Measurements from ENCODE around the gene CIBAR2.

Gene CIBAR2

DNA sequence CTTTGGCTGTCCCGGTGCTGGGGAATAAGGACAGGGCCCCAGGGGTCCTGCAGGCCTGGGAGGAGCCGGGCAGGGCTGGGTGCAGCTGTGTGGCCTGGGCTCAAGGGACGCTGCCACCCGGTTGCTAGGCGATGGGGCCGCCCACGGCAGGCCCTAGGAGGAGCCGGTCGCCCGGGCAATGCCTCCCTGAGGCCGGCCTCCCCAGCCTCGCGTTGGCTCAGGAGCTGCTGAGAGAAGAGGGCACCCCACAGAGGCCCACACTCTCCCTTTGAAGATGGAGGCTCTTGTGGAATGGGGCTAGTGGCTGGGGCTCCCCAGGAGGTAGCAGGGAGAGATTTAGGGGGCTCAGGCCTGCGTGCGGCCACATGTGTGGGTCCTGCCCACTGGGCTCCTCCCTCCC, at the start of gene CIBAR2:
TSS of gene CIBAR2 (minus strand) at position 109 of the 400 bp plus-strand sequence. CDS start 120 bp downstream, outside the sequence.
- no peak for DNase-seq

DNA sequence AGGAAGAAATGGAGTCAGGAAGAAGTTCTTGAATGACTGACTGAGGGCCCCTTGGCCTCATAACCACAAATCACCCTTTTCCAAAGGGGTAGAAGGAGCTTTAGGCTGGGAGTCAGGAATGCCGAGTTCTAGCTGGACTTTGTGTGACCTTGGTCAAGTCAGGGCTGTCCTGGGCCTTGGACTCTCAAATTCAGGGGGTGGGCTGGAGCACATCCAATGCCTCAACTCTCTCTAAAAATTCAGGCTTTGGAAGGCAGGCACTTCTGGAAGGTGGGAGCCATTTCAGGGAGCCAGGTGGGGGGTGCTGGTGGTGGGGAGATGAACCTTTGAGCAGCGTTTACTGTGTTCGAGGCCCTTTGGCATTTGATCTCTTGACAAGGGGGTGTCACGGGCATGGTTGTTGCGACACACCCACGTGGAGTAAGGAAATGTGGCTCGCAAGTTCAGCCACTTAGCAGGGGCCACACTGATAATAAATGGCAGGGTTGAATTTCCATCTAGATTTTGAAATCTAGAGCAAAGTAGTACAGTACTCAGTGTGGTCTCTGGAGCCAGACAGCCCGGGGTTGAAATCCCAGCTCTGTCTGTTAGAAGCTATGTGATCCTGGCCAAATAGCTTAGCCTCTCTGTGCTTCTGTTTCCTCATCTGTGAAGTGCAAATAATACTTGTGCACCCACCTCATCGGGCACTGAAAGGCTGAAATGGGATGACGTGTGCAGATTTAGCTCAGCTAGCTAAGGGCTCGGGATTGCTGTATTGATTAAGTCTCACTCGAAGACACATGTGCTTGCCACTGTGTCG, 47.1 kb upstream of the CIBAR2 start:
- no peak for DNase-seq

DNA sequence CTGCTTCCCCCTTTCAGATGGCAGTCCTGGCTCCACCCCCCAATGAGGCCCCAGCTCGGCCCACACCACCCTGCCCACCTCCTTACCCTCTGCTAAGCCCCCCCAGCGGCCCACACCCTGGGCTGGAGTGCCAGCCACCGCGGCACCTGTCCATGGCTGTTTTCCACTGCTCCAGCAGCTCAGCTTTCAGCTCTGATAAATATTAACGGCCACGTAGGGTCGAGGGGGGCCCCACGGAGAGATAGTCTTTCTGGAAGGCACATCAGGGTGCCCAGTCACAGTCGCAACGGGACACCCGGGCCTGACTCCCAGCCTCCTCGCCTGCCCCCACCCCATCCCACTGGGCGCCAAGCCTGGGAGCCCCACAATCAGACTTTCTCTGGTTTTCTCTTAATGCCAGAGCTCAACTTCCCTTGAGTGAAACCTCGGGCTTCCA, 46.5 kb upstream of the CIBAR2 start:
- no peak for DNase-seq

DNA sequence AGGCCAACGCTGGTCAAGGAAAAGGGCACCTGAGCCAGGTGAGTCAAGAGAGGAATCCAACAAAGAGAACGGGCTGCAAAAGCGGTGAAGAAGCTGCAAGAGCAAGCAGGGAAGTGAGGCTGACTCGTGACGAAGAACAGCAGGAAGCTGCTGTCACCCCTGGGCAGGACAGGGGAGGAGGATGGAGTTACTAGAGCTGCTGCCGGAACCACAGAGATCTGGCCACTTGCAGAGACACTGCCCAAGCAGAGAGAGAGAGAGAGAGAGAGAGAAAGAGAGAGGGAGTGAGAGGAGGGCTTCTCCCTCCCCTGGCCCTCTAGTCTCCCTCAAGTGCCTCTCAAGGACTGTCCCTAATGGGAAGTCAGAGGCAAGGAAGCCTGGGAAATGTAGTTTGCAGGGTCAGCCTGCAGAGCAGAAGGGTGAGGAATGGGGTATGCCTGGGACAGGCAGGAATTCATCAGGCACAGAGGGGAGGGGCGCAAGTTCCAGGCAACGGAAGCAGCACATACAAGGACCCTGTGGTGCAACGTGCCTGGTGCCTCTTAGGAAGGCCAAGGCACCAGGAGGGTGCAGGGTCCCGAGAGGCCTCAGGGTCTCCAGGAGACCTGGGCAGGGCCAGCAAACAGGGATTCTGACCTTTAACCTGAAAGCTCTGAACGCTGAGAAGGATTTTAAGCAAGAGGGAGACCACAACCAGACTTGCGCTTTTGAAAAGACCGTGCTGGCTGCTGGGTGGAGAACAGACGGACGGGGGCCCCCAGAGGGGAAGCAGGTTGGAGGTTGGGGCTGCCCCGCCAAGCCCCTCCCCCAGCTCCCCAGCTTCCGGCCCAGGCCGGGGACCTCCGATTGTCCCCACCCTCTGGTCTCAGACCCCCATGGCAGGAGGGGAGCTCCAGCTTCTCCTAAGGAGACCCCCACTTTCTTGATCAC, 45.8 kb upstream of the CIBAR2 start:
- no peak for DNase-seq

DNA sequence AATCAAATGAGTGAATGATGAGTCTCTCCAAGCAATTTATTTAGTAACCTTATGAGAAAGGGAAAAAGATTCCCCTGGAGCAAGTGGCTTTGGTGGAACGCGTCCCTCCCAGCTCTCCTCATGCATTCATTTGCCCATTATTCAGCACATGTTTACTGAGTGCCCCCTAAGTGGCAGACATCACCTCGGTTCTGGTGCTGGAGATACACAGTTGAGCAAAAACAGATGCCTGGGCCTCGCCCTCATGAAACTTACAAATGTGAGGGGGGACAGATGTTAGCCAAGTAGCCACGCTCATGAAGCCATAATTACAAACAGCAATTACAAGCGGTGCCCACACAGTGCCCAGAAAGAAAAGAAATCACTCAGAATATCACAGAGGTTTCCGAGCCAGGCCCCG, 45.1 kb upstream of the CIBAR2 start:
- no peak for DNase-seq

DNA sequence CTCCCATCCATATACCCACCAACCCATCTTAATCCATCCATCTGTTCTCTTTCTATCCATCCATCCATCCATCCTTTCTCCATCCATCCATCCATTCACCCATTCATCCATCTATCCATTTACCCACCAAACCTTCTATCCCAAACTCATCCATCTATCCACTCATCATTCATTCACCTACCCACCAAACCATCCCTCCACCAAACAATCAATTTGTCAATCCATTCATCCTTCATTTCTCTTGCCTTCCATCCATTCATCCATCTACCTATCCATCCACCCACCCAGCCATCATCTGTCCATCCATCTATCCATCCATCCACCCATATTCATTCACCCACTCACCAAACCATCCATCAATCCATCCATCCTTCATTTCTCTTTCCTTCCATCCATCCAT, 44.6 kb upstream of the CIBAR2 start:
- DNase-seq, result no peak

DNA sequence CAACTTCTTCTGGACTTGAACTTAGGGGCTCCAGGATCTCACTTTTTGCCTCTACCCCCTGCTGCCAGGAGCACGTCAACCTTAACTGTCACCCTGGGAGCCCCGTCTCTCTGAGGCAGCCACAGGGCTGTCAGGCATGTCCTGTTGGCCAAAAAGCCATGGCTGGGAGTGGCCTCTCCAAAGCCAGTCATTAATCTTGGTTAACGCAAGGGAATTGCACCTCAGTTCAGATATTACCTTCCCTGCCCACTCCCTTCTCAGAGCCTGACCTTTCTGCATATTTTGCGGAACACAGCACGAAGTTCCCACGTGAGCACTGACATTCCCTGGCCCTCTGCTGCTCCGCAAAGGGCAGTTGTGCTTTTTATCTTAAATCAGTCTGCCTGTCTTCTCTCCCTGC, 44.2 kb upstream of the CIBAR2 start:
- DNase-seq, result no peak

DNA sequence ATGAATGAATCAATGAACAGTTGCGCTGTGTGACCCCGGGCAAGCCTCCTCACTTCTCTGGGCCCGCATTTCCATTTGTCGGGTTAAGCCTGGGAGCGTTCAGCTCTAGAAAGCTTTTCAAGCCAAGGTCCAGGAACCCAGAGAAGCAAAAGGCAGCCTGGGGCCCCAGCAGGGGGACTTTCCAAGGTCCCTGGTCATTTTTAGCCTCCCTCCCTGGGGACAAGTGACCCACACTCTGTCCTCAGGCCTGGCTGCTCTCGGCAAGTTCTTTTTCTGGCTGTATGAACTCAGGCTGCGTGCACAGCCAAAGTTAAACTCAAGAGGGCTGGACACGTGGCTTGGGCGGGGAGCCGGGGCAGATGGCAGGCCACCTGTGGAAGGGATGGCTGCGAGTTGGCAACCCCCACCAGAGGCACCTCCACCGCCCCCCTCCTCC, 41.4 kb upstream of the CIBAR2 start:
- DNase-seq, result no peak

DNA sequence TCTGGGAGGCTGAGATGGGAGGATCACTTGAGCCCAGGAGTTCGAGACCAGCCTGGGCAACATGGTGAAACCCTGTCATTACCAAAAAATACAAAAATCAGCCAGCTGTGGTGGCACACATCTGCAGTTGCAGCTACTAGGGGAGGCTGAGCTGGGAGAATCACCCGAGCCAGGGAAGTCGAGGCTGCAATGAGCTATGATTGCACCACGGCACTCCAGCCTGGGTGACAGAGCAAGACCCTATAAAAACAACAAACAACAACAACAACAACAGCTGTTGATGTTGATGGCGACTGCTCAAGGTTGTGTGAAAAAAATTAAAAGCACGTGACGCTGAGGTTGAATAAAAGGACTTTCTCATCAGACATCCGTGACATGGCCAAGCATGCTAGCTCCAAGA, 40.8 kb upstream of the CIBAR2 start:
- no peak for DNase-seq

DNA sequence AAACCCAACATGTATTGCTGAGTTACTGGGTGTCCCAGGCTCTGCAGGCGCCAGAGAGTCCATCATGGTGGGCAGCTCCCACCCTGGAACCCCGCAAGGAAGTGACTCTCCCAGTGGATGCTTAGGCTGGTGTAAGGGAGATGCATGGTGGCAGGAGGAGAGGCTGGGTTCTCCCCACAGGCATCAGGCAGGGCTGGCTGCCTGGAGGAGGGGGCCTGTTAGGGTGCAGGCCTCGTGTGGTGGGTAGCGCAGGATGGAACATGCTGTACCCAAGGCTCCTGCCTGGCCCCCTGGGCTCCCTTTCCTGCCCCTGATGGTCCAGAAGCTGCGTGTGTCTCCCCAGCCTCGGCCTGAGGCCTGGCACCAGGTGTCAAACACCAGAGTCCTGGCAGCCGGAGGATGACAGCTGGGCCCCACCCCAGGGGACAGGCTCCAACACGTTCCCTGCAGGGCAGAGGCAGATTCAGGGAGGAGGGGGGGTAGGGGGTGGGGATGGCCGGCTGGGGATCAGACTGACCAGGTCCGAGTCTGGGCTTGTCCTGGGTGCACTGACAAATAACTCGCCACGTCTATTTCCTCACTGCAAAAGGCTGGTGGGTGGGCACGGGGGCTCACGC, 40.2 kb upstream of the CIBAR2 start:
- DNase-seq, result no peak

DNA sequence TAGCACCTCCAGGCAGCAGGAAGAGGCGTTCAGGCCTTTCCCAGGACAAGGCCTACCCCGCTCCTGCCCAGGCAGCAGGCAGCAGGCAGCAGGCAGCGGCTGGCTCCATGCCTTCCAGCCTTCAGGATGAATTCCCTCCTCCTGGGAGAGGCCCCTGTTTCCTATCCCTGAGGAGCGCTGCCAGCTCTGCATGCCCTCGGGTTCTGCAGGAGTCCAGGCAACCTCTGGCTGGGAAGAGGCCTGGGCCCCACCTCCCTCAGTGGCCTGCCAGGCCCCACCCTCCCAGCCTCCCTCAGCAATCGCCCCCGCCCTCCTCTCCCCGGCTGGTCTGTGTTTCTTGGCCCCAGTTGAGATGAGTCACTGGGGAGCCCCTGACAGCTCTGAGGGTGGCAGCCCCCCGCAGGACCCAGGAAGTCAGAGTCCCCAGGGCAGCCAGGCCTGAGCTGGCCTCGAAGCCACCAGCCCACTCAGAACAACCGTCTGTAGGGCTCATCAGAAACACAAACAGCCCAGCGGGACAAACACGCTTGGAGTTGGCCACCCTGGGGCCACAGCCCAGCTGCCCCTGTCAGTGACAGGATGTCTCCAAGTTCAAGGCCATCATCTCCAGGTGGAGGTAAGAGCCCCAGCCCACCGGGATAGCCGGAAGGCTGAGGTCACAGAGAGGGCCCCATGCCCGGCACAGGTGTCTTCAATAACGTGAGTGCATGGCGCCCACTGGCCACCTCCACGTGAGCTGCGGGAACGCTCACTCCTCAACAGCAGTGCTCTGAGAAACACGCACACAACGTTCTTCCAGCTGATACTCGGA, 39.5 kb upstream of the CIBAR2 start:
- no peak for DNase-seq

DNA sequence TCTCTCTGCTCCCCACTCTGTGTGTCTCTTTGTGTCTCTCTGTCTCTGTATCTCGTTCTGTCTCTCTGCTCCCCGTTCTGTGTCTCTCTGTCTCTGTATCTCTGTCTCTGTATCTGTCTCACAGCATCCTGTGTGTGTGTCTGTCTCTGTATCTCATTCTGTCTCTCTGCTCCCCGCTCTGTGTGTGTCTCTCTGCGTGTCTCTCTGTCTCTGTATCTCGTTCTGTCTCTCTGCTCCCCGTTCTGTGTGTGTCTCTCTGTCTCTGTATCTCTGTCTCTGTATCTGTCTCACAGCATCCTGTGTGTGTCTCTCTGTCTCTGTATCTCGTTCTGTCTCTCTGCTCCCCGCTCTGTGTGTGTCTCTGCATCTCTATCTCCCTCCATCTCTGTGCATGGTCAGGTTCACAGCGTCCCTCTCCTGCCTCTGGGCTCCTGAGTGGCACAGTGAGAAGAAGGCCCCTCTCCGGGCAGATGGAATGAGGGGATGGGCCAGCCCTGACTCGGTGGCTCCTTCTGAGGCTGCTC, 38.9 kb upstream of the CIBAR2 start:
- no peak for DNase-seq

DNA sequence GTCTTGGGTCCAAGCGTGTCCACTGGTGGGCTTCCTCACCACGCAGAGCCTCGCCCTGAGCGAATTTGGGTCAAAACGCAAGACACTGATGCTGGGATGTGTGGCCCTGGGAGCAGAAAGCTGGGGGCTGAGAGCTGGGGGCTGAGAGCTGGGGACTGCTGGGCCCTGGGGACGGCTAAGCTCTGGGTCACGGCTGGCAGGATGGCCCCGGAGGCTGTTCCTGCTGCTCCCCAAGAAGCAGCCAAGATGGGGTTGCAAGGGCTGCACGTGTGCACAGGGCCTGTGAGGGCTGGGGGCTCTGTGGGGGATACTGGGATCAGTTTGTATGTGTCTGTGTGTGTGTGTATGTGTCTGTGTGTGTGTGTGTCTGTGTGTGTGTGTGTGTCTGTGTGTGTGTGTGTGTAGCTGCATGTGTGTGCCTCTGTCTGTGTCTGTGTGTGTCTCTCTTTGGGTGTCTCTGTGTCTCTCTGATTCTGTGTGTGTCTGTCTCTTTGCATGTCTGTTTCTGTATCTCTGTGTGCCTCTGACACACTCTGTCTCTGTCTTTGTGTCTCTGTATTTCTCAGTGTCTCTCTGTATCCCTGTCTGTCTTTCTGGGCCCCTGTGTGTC, 38.2 kb upstream of the CIBAR2 start:
- DNase-seq, result no peak

DNA sequence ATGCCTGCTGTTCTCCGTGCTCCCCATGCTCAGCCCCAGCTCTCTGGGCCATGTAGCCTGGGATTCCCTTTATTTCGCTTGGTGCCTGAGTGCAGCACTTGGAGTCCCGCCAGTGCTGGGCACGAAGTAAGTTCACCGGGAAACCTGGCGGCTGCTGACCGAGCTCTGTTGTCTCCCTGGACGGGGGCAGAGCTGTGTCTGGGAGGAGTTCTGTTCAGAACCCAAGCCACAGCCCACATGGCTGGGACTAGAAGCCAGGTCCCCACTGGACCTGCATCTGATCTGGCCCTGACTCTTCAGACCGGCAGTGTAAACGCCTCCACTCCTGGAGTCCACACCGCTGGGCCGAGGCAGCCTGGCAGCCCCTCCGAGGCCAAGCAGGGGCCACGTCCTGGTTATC, 37.5 kb upstream of the CIBAR2 start:
- no peak for DNase-seq

DNA sequence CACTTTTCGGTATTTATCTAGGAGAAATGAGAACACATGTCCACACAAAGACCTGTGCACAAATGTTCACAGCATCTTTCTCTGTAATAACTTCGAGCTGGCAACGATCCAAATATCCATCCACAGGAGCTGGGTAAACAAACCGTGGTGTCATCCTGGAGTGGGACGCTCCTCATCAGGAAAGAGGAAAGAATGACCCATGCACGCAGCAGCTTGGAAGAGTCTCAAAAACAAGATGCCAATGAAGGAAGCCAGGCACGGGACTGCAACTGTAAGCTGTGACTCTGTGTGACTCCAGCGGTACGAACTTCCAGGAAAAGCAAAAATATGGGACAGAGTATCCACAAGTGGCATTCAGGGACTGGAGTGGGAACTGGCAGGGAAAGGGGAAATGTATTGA, 36.7 kb upstream of the CIBAR2 start:
- DNase-seq, result no peak

DNA sequence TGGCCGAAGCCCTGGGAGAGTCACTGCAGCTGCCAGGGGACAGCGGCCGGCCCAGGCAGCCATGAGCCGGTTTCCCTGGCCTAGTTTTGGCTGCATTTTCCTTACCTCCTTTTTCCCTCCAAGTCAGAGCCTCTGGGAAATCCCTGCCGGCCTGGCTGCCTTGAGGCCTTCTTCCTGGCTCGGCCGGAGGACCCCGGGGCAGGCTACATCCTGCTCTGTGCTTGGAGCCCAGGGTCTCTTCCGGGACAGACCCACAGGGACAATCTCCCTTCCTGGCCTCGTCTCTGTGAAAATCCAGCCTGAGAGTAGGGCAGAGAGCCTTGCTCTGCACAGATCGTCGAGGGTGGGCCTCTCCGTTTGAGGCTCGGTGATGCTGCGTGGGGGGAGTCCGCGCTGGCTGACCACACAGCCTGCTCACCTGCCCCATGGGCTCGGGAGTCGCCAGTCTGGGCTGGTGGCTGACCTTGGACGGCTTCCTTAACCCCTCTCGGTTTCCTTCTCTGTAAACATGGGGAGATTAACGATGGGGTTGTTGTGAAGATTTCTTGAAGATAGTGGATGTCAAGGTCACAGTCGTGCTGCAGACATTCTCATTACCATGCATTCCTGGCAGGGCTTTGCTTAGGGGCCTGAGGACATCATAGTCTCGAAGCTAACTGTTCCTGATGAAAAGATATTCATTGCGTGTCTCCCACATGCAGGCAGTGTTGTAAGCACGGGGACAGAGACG, 34.8 kb upstream of the CIBAR2 start:
- DNase-seq, result no peak

DNA sequence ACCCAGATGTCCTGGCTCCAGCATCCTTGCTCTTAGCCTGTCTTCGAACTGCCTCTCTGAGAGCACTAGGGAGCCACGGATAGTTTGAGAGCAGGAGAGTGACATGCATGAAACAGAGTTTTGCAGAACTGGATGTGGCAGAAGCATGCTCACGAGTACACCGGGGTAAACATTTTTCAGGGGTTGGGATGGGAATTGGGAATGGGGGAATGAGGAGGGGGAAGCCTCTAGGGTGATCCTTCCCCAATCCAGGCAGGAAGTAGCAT, 34.2 kb upstream of the CIBAR2 start:
- no peak for DNase-seq

DNA sequence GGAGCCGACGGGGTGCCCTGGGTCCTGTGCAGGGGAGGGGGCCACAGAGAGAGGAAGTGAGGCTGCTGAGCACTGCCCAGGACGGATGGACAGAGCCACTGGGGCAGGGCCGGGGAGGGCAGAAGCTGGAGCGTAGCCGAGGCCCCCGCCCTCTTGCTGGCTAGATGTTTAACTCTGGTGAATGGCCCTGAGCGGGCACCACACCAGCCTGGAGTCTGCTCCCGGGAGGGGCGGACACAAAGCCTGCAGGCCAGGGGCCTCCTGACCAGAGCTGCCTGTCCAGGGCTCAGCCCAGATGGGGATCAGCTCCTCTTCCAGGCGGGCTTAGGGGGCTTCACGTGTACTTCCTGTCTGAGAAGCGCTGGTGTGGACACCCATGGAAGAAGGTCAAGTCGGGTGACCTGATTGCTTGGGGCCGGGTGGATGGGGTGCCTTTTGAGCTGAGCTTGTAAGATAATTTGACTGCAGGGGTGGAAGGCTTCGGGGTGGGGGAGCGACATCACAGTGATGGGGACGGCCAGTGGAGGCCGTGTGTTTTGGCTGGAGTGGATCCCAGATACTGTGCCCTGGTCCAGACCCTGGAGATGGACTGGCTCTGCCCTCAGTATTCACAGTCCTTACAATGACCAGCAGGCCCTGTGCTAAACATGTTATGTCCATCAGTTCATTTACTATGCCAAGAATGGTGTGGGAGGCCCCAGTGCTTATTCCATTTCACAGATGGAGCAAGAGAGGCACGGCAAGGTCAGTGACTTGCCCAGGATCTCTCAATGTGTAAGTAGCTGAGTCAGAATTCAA, 33.7 kb upstream of the CIBAR2 start:
- DNase-seq, result no peak

DNA sequence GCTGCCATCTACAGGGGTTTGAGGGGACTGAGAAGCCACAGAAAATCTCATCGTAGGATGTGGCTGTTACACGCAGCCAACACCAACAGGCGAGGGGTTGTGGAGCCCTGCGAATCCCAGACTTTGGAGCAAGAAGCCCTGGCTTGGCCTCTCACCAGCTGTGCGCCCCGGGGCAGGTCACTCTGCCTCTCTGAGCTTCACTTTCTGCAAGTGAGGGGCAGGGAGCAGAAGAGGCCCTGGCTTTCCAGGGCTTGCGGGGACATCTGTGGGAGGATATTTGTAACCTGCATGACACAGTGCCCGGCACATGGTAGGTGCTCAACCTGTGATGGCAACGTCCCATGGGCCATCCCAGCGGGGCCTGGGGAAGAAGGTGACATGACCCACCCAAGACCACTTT, 32.9 kb upstream of the CIBAR2 start:
- DNase-seq, result no peak

DNA sequence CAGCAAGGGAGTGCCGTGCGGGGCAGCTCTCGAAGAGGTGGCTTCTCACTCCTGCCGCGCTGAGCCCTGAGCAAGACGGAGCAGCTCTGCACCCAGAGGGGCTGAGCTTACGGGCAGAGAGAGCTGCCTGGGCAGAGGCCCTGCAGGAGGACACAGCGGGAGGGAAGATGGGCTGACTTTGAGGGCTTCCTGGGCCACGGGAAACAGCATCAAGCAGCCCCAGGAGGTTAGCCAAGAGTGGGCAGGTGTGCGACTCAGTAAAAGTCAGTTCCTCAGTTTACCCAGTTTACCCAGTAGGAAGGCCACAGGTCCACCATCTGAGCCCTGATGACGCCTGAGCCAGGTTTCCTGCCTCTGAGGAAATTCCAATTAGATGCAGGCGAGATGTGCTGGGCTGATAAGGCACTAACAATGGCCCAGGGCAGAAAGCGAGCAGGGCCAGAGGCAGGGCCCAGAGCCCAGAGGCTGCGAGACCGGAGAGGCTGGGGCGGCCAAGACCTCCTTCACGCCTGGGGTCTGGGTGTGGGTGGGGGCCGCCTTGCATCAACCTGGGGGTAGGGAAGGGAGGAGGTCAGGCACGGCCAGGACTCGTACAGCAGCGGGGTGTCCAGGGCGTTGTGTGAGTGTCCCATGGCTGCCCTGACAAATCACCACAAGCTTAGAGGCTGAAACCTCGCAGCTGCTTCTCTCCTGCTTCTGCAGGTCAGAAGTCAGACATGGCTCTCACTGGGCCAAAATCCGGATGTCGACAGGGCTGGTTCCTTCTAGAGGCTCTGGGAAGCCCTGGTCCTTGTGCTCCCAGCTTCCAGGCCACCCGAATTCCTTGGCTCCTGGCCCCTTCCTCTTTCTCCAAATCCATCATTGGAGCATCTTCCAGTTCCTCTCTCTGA, 32.0 kb upstream of the CIBAR2 start:
- DNase-seq, result no peak

Data from NCI-H2081 treated with DMSO at 0.1 percent for 48 hours (cell line).